ENCODE measurements around the gene ARL3.

Gene ARL3

DNA sequence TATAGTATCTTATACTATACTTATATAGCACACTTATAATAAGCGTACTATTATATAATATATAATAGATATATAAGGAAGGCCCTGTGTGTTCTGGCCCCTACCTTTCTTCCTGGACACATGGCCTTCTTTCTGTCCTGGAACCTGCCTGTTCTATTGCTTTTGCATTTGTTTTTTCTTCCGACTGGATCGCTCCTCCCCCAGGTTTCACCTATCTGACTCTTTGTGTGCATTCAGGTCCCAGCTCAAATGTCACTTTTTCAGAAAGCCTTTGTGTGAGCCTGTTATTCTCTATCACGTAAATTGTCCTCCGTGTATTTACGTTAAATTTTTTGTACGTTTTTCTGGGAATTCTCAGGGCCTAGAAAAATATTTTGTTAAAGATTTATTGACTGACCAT, 72.8 kb downstream of the ARL3 start:
- Mint-ChIP-seq H3K36me3 (no peaks in the 10 kb centered on the region), H3K9me3 (ENCODE audit: low read depth) (no peaks in the 10 kb centered on the region), H3K27ac (peak overlapping the region; percentile 93), H3K4me1 (ENCODE audit: low read depth) (peaks cover 16% of the 10 kb centered on the region), H3K4me3 (peak overlapping the region; percentile 88), H3K27me3 (no peaks in the 10 kb centered on the region)

DNA sequence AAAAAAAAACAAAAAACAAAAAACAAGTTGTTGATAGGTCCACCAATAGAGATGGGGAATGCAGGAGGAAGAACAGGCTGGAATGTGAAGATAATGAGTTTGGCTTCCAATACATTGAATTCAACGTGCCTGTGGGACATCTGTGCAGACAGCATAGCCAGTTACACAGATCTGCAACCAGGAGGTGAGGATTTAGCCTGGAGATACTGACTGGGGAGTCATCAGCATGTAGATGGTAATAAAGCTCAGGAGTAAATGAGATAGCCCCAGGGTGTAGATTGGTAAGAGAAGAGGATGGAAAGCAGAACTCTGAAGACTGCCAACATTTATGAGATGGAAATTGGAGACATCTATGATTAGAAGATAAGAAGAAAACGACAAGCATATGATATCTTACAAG, 74.7 kb downstream of the ARL3 start:
- Mint-ChIP-seq H3K4me3 (no peak overlapping the region), H3K4me1 (ENCODE audit: low read depth) (peaks cover 31% of the 10 kb centered on the region), H3K9me3 (ENCODE audit: low read depth) (no peaks in the 10 kb centered on the region), H3K36me3 (no peaks in the 10 kb centered on the region), H3K27me3 (no peaks in the 10 kb centered on the region), H3K27ac (no peak overlapping the region)

DNA sequence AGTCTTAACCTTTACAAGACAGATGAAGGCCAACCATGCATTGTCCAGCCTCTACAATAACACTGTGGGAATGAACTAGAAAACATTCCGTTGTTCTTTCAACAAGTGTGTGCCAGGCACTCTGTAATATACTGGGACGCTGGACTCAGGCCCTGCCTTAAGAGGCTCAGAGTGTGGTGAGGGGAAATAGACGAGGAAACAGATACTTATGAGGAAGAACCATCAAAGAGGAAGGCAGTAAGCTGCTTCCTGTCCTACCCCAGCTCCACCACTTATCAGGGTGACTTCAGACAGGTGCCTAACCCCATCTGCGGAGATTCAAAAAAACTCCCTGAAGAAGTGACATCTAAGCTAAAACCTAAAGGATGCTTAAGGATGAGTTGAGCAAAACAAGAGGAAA, 78.8 kb downstream of the ARL3 start:
- Mint-ChIP-seq H3K4me3 (peak overlapping the region; percentile 30), H3K27ac (peak overlapping the region; percentile 41), H3K4me1 (ENCODE audit: low read depth) (peaks cover 52% of the 10 kb centered on the region), H3K36me3 (no peaks in the 10 kb centered on the region), H3K9me3 (ENCODE audit: low read depth) (no peaks in the 10 kb centered on the region), H3K27me3 (no peaks in the 10 kb centered on the region)

DNA sequence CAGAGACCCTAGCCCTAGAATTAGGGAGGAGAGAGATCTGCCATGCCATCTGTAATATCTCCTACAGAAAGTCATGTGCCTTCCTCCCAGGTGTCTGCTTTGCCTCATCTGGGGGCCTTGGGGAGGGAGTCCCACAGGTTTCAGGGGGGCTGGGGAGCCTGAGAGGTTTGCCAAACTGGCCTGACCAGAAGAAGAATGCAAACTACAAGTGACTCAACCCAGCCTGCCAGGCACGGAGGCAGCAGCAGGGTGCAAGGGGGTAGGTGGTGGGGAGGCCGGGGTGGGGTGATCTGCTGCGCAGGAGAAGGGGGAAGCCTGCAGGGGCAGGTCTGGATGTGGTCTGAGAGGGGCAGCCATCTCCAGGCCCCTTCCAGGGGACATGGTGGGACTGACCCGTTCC, 79.5 kb downstream of the ARL3 start:
- peaks cover 52% of the 10 kb centered on the region for H3K4me1 Mint-ChIP-seq (ENCODE audit: low read depth)
- no peak overlapping the region for H3K4me3 Mint-ChIP-seq
- no peaks in the 10 kb centered on the region for H3K27me3 Mint-ChIP-seq
- H3K9me3 Mint-ChIP-seq (ENCODE audit: low read depth), result no peaks in the 10 kb centered on the region
- peak overlapping the region; percentile 41 for H3K27ac Mint-ChIP-seq
- no peaks in the 10 kb centered on the region for H3K36me3 Mint-ChIP-seq

DNA sequence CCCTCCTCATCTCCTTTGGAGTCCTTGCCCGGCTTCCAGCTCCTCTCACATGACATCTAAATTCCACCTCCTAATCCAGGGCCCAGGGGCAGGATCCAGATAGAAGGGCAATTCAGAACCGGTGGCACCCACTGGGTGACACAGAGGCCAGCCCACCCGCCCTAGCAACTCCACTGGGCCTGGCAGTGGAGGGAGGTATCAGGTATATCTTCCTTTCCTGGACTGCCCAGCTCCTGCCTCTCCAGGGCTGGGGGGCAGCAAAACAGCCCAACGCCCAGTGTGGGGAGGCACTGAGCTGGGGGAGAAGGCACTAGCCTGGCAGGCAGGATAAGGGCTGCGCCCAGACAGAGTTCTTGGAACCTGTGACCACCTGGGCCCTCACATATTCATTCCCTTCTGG, 80.3 kb downstream of the ARL3 start:
- H3K36me3 Mint-ChIP-seq, result no peaks in the 10 kb centered on the region
- H3K27ac Mint-ChIP-seq, result peak overlapping the region; percentile 91
- no peaks in the 10 kb centered on the region for H3K27me3 Mint-ChIP-seq
- no peaks in the 10 kb centered on the region for H3K9me3 Mint-ChIP-seq (ENCODE audit: low read depth)
- H3K4me3 Mint-ChIP-seq, result no peak overlapping the region
- H3K4me1 Mint-ChIP-seq (ENCODE audit: low read depth), result peaks cover 52% of the 10 kb centered on the region

DNA sequence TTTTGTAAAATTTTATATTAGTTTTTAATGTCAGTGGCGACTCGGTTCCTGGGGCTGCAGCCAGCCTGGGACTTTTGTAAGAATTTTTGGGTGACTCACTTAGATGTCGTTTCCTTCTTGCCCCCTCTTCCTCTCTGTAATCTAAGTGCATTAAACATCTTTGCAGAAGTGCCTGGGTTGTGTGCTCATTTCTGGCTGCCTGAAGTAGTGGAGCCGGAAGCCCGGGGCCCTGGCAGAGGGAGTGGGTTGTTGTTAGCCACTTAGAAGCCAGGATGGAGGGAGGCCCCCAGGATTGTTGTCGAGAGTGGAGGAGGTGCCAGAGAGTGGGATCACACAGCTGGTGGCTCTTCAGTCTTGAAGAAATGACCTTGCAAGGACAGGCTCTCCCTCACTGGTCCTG, 80.9 kb downstream of the ARL3 start:
- peak overlapping the region; percentile 72 for H3K4me3 Mint-ChIP-seq
- H3K27ac Mint-ChIP-seq, result peak overlapping the region; percentile 91

DNA sequence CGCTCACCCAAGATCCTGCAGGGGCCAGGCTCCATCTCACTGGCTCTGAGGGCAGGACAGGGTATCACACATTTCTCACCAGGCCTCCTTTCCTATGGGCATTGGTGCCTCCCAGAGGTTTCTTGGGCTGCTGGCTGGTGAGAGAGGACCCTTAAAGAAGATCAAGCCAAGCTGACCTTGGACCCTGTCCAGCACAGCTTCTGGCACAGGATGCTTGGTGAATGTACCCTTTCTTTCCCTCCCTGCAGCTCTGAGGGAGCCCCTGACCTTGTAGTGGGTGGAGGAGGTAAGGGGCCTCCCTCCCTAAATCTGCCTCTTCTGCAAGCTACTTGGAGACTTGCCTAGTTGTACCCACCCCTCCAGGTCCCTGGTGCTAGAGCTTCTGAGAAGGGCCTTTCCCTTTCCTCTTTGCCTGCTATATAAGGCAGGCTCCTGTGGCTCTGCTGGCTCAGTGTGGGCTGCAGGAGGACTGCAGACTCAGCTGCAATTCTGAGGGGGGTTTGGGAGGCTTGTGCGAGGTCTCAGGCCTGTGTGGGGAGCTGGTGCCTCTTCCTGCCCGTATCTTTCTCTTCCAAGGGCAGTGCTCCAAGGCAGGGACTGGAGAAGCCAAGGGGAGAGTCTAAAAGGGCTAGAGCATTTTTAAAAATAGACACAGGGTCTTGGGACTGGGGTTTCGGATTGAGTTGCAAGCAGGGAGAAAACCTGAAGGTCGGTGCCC, 81.6 kb downstream of the ARL3 start:
- Mint-ChIP-seq H3K27ac (peak overlapping the region; percentile 91), H3K4me3 (peak overlapping the region; percentile 72), H3K9me3 (ENCODE audit: low read depth) (no peaks in the 10 kb centered on the region), H3K4me1 (ENCODE audit: low read depth) (peaks cover 52% of the 10 kb centered on the region), H3K27me3 (no peaks in the 10 kb centered on the region), H3K36me3 (no peaks in the 10 kb centered on the region)

More for the DNA sequence above, 80.9 kb downstream of the ARL3 start:
- Mint-ChIP-seq H3K27me3 (no peaks in the 10 kb centered on the region), H3K36me3 (no peaks in the 10 kb centered on the region), H3K4me1 (ENCODE audit: low read depth) (peaks cover 52% of the 10 kb centered on the region), H3K9me3 (ENCODE audit: low read depth) (no peaks in the 10 kb centered on the region)

DNA sequence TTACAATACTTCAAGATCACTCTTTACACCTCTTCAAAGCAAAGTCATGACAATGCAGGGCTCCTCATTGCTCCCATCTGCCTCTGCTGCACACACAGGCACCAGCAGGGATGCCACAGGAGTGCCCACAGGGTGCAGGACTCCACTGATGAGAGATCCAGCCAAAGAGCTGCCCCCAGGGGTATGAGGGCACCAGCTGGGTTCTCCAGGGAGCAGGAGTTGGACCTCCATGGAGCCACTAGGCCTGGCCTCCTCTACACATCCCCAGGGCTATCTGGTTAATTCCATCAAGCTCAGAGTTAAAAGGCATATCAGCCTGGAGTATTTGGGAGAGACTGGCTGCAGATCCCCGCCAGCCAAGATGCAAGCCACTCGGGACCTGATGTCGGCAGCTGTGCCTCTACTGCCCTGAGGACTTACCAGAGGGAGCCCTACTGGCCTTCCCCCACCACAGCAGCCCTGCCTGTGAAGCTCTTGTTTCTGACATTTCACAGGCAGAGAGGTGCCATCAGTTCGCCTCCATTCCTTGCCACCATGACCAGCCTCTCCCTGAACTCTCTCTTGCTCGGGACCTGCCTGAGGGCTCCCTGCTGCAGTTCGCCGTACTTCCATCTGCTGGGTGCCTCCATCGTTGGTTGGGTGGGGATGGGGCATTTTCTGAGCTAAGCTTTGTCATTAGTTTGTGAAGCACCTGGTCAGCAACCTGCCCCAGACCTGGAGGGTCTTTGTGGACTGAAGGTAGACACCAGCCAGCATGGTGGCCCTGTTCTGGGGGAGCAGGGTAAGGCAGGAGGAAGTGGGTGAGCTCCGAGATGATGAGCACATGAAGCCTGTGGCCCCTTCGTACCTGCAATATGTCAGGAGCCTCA, 82.4 kb downstream of the ARL3 start:
- no peaks in the 10 kb centered on the region for H3K9me3 Mint-ChIP-seq (ENCODE audit: low read depth)
- peak overlapping the region; percentile 91 for H3K27ac Mint-ChIP-seq
- no peaks in the 10 kb centered on the region for H3K36me3 Mint-ChIP-seq
- no peaks in the 10 kb centered on the region for H3K27me3 Mint-ChIP-seq
- peaks cover 49% of the 10 kb centered on the region for H3K4me1 Mint-ChIP-seq (ENCODE audit: low read depth)
- no peak overlapping the region for H3K4me3 Mint-ChIP-seq

DNA sequence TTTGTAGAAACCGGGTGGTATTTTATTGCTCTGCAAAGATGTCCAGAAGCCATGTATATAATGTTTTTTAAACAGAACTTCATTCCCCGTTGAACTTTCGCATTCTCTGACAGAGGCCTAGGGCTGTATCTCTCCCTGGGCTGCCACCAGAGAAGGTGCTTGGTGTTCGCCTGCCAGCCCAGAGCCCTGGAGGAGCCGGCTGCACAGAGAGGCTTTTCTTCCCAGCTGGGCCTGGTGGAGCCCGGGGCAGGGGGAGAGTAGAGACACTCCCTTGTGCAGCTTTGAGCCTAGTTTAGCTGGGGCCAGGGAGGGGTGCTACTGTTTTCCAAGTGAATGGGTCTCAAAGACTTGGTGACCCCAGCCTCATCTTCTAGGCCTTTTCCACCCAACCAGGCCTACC, 83.5 kb downstream of the ARL3 start:
- Mint-ChIP-seq H3K36me3 (no peaks in the 10 kb centered on the region), H3K9me3 (ENCODE audit: low read depth) (no peaks in the 10 kb centered on the region), H3K27me3 (no peaks in the 10 kb centered on the region), H3K4me1 (ENCODE audit: low read depth) (peaks cover 39% of the 10 kb centered on the region), H3K4me3 (no peak overlapping the region), H3K27ac (no peak overlapping the region)

DNA sequence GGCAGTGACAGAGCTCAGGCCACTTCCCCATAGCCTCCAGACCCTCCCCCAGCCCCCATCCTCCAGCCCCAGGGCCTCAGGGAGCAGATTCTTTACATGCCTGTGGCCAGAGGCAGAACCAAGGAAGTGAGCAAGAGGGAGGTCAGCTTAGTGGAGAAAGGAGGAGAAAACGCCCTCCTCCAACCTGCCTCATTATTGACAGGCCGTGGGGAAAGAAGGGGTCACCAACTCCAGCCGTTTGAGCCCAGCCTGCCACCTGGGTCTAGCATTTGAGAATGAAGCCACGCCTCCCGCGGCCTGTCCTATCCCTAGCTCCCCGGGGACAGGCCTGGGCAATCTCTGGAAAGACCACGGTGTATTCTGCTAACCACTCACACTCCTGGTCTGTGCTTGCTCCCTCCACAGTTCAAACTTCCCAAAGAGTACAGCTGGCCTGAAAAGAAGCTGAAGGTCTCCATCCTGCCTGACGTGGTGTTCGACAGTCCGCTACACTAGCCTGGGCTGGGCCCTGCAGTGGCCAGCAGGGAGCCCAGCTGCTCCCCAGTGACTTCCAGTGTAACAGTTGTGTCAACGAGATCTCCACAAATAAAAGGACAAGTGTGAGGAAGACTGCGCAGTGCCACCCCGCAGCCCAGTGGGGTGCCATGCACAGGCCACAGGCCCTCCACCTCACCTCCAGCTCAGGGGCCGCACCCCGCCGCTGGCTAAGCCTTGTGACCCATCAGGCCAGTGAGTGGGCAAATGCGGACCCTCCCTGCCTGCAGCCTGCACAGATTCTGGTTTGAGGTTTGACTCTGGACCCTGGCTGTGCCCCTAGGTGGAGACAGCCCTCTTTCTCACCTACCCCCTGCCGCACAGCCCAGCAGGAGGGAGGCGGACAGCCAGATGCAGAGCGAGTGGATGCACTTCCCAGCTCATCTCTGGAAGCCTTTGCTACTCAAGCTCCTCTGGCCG, 84.3 kb downstream of the ARL3 start:
- Mint-ChIP-seq H3K27ac (no peak overlapping the region), H3K27me3 (no peaks in the 10 kb centered on the region), H3K9me3 (ENCODE audit: low read depth) (no peaks in the 10 kb centered on the region), H3K36me3 (no peaks in the 10 kb centered on the region), H3K4me3 (no peak overlapping the region), H3K4me1 (ENCODE audit: low read depth) (peaks cover 32% of the 10 kb centered on the region)

DNA sequence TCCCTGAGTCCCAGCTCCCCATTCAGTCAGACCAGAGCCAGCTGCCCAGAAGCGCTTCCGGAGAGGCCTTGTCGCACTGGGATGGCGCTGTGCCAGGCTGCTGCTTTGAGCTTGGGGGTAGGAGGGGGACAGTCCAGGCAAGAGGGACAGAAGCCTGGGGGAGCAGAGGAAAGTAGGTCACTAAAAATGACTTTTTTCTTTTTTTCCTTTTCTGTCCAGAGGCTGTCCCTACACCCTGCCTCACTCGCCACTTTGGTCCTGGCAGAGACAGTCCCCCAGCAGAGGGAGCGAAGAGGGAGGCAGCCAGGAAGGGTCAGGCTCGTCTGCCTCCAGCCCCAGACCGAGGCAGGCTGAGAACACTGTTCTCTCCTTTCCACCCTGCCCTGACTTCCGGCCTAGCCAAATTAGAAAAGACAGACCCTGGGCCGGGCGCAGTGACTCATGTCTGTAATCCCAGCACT, 85.7 kb downstream of the ARL3 start:
- Mint-ChIP-seq H3K36me3 (no peaks in the 10 kb centered on the region), H3K9me3 (ENCODE audit: low read depth) (no peaks in the 10 kb centered on the region), H3K27me3 (no peaks in the 10 kb centered on the region), H3K4me1 (ENCODE audit: low read depth) (peaks cover 21% of the 10 kb centered on the region), H3K4me3 (no peak overlapping the region), H3K27ac (no peak overlapping the region)

DNA sequence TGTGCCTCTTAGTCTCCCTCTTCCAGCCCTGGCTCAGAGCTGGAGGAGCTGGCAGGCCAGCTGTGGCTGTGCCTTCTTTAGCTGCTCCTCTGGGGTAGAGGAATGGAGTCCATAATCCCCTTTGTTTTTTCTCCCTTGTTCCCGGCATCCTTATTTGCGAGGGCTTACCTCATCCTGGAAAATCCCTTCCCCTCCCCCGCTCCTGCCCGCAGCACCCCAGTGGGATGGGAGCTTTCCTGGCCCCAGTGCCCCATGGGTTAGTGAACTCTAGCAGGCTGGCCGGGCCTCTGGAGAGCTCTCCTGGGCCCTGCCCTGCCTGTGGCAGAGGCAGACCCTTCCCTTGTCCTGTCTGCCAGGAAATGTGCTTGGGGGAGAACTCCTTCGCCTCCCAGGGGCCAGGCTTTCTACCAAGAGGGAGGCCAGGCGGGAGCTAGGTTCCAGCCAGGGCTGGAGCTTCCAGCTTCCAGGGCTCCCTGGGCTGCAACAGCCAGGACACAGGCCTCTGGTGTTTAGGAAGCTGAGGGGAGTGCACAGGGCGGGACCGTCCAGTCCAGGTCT, 86.4 kb downstream of the ARL3 start:
- Mint-ChIP-seq H3K9me3 (ENCODE audit: low read depth) (no peaks in the 10 kb centered on the region), H3K27me3 (no peaks in the 10 kb centered on the region), H3K27ac (no peak overlapping the region), H3K4me3 (no peak overlapping the region), H3K36me3 (no peaks in the 10 kb centered on the region), H3K4me1 (ENCODE audit: low read depth) (peaks cover 14% of the 10 kb centered on the region)

DNA sequence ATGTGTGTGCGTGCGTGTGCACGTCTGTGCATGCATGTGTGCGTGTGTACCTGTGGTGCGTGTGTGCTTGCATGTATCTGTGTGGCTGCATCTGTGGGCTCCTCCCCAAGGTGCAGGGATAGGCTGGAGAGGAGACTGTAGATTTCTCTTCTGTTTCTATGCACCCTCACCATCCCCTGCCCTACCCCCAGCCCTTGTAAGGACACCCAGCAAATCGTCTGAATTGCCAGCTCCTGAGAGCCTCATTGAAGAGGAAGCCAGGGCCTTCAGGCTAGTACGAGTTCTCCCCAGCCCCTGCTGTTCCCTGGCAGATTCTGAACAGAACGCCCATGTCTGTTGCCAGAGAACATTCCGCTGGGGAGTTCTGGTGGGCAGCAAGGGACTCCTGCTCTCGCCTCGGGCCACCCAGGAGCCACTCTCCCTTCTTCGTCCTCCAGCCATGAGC, 86.9 kb downstream of the ARL3 start:
- peaks cover 9% of the 10 kb centered on the region for H3K4me1 Mint-ChIP-seq (ENCODE audit: low read depth)
- no peaks in the 10 kb centered on the region for H3K36me3 Mint-ChIP-seq
- no peak overlapping the region for H3K4me3 Mint-ChIP-seq
- no peaks in the 10 kb centered on the region for H3K27me3 Mint-ChIP-seq
- no peaks in the 10 kb centered on the region for H3K9me3 Mint-ChIP-seq (ENCODE audit: low read depth)
- peak overlapping the region; percentile 34 for H3K27ac Mint-ChIP-seq

DNA sequence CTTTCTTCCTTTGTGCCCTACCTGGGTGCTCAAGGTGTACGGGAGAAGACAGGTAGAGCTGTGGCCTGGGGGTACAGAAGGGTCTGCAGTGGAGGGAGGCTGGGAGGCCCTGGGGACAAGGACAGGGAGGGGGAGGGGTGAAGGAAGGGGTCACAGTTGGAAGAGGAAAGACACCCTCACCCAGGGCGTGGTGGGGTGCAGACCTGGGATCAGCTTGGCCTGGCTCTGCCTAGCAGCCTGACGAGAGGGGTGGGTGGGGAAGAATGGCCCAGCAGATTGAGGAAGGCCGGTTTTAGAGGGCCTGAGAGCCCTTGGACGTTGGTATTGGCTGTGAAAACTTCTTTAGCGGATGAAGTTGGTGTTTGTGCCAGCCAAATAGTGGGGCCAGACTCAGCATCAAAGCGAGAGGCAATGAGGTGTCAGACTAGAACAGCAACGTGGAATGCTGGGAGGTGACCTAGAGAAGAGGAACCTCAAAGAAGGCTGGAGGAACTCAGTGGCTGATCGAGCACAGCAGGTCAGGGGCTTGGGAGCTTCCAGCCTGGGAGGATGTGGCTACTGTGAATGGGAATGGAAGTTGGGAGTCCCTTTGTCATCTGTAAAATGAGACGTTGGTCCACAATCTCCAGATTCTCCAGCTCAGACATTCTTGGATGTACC, 88.0 kb downstream of the ARL3 start:
- no peaks in the 10 kb centered on the region for H3K36me3 Mint-ChIP-seq
- H3K27ac Mint-ChIP-seq, result no peak overlapping the region
- H3K4me3 Mint-ChIP-seq, result no peak overlapping the region
- H3K27me3 Mint-ChIP-seq, result no peaks in the 10 kb centered on the region
- H3K9me3 Mint-ChIP-seq (ENCODE audit: low read depth), result no peaks in the 10 kb centered on the region
- peaks cover 1% of the 10 kb centered on the region for H3K4me1 Mint-ChIP-seq (ENCODE audit: low read depth)

All from activated naive CD8-positive, alpha-beta T cell (primary cell).